CD4-positive, CD25-positive, alpha-beta regulatory T cell (primary cell): ENCODE results near the gene PIK3AP1. TPM values are rescaled to one million over a fixed set of nuclear protein-coding genes. Genes with fewer than 3 reads are reported as not detected.
A peak's percentile ranks its signal among the peaks of the same experiment; 100 is the strongest.

Experiments used
- ATAC-seq, 2 donors: fragments of 150-1000 bp; cut with Tn5 transposase; one replicate each; pipeline ENCODE4 v1.10.0; 2021; ENCODE audit warnings: low read depth in 2 of 2, moderate number of reproducible peaks in 2 of 2, moderate library complexity in 1 of 2
- DNase-seq, 3 donors: peaks; one replicate each; pipeline versions ENCODE4 v3.0.0 to v3.0.0-alpha.2; 2012 to 2022; ENCODE audit warnings: mixed read lengths in 1 of 3
- H3K27ac ChIP-seq: one replicate; pipeline ENCODE4 v1.7.0; 2013; ENCODE audit warnings: mild to moderate bottlenecking, low read length; ENCODE audit not compliant: insufficient read depth, poor library complexity, severe bottlenecking
- H3K27me3 ChIP-seq: one replicate; pipeline ENCODE4 v1.7.0; 2013; ENCODE audit warnings: low read length; ENCODE audit not compliant: control insufficient read depth, insufficient read depth
- H3K36me3 ChIP-seq: one replicate; pipeline ENCODE4 v1.7.0; 2013; ENCODE audit warnings: mild to moderate bottlenecking, low read length, moderate library complexity; ENCODE audit not compliant: control insufficient read depth, insufficient read depth
- H3K4me1 ChIP-seq: 2 replicates; pipeline ENCODE4 v1.7.0; 2013; ENCODE audit warnings: mild to moderate bottlenecking, low read length; ENCODE audit not compliant: insufficient read depth, control insufficient read depth, poor library complexity, severe bottlenecking
- H3K4me3 ChIP-seq: one replicate; pipeline ENCODE4 v1.7.0; 2013; ENCODE audit warnings: low read depth, mild to moderate bottlenecking, low read length, moderate library complexity
- H3K9me3 ChIP-seq, 2 experiments: 1 replicate in 1 of 2; 2 replicates in 1 of 2; pipeline ENCODE4 v1.7.0; 2013; ENCODE audit warnings: low read length in 2 of 2, mild to moderate bottlenecking in 1 of 2, moderate library complexity in 1 of 2; ENCODE audit not compliant: control insufficient read depth in 2 of 2
- H3K27ac Mint-ChIP-seq, 3 donors: one replicate each; pipeline ENCODE4 v1.8.0; 2020 to 2022; ENCODE audit warnings: mild to moderate bottlenecking in 3 of 3, mixed read lengths in 3 of 3, moderate library complexity in 2 of 3
- H3K27me3 Mint-ChIP-seq: one replicate; pipeline ENCODE4 v1.8.0; 2022; ENCODE audit warnings: mild to moderate bottlenecking, mixed read lengths
- H3K36me3 Mint-ChIP-seq: one replicate; pipeline ENCODE4 v1.8.0; 2020; ENCODE audit warnings: mixed read lengths
- H3K4me1 Mint-ChIP-seq, 4 donors: one replicate each; pipeline ENCODE4 v1.8.0; 2020 to 2022; ENCODE audit warnings: mixed read lengths in 4 of 4, mild to moderate bottlenecking in 1 of 4
- H3K4me3 Mint-ChIP-seq, 4 donors: one replicate each; pipeline ENCODE4 v1.8.0; 2020 to 2022; ENCODE audit warnings: mild to moderate bottlenecking in 4 of 4, mixed read lengths in 4 of 4, moderate library complexity in 3 of 4
- H3K9me3 Mint-ChIP-seq, 7 donors: one replicate each; pipeline ENCODE4 v1.8.0; 2020 to 2022; ENCODE audit warnings: mixed read lengths in 7 of 7, mild to moderate bottlenecking in 3 of 7, moderate library complexity in 2 of 7
- polyA plus RNA-seq, 4 donors: library from polyadenylated mRNA; unstranded; fragments of 300-500 nt; fragmentation: Illumina TruSeq; gene quantifications; one replicate each; pipeline ENCODE4 v1.2.3, GENCODE V29; 2021
- total RNA-seq: library from RNA; stranded (reverse); gene quantifications from one replicate; pipeline ENCODE4 v1.2.3, GENCODE V29; 2022

Gene PIK3AP1
- total and polyA plus RNA-seq, 5 donors from 2014 or later = 0.92 to 3.5 (median 1.7) TPM

- Mint-ChIP-seq H3K9me3 (peaks cover 0 to 2% (median 0%) of the 10 kb centered on the region in 7 donors), H3K4me3 (peak overlapping the region in 3 of 4 donors; percentile 11 to 89 (median 51)), H3K27ac (peak overlapping the region in 2 of 3 donors; percentile 20 to 44), H3K27me3 (no peaks in the 10 kb centered on the region), H3K36me3 (no peaks in the 10 kb centered on the region), H3K4me1 (peaks cover 10 to 28% (median 17%) of the 10 kb centered on the region in 4 donors)
- Histone ChIP-seq H3K27ac (no peak overlapping the region), H3K9me3 (no peaks in the 10 kb centered on the region), H3K4me3 (no peak overlapping the region), H3K4me1 (peaks cover 15% of the 10 kb centered on the region), H3K36me3 (no peaks in the 10 kb centered on the region), H3K27me3 (no peaks in the 10 kb centered on the region)
- DNase-seq (no peak), ATAC-seq (no peak)
Observed at GRCh38 chr10:96718304-96718990, 1.9 kb downstream of the PIK3AP1 start.

GRCh38 chr10:96716390-96716789 lies 3.9 kb downstream of the PIK3AP1 start:
- Histone ChIP-seq H3K36me3 (no peaks in the 10 kb centered on the region), H3K4me1 (peaks cover 14% of the 10 kb centered on the region), H3K9me3 (no peaks in the 10 kb centered on the region), H3K27me3 (no peaks in the 10 kb centered on the region), H3K4me3 (no peak overlapping the region), H3K27ac (no peak overlapping the region)
- Mint-ChIP-seq H3K36me3 (no peaks in the 10 kb centered on the region), H3K4me3 (peak overlapping the region in 2 of 4 donors; percentile 11 to 34), H3K27ac (peak overlapping the region in 1 of 3 donors; percentile 52), H3K9me3 (no peaks in the 10 kb centered on the region), H3K4me1 (peaks cover 10 to 22% (median 16%) of the 10 kb centered on the region in 4 donors), H3K27me3 (no peaks in the 10 kb centered on the region)
- ATAC-seq (no peak), DNase-seq (no peak)

GRCh38 chr10:96714746-96715255 lies 5.5 kb downstream of the PIK3AP1 start:
- DNase-seq = no peak
- no peaks in the 10 kb centered on the region for H3K9me3 Mint-ChIP-seq
- Histone ChIP-seq H3K9me3 (no peaks in the 10 kb centered on the region), H3K4me1 (peaks cover 2% of the 10 kb centered on the region), H3K4me3 (no peak overlapping the region), H3K27ac (no peak overlapping the region), H3K27me3 (no peaks in the 10 kb centered on the region), H3K36me3 (no peaks in the 10 kb centered on the region)
- H3K27ac Mint-ChIP-seq = no peak overlapping the region
- peaks cover 5 to 13% (median 8%) of the 10 kb centered on the region in 4 donors for H3K4me1 Mint-ChIP-seq
- no peaks in the 10 kb centered on the region for H3K27me3 Mint-ChIP-seq
- ATAC-seq = no peak
- H3K36me3 Mint-ChIP-seq = no peaks in the 10 kb centered on the region
- no peak overlapping the region for H3K4me3 Mint-ChIP-seq

- no peaks in the 10 kb centered on the region for H3K9me3 ChIP-seq
Observed at GRCh38 chr10:96714031-96714590, 6.2 kb downstream of the PIK3AP1 start.

GRCh38 chr10:96712662-96713271 lies 7.5 kb downstream of the PIK3AP1 start:
- Histone ChIP-seq H3K27me3 (no peaks in the 10 kb centered on the region), H3K4me3 (no peak overlapping the region), H3K4me1 (no peaks in the 10 kb centered on the region), H3K9me3 (no peaks in the 10 kb centered on the region), H3K36me3 (no peaks in the 10 kb centered on the region), H3K27ac (no peak overlapping the region)
- Mint-ChIP-seq H3K4me1 (peaks cover 0 to 6% (median 4%) of the 10 kb centered on the region in 4 donors), H3K27me3 (no peaks in the 10 kb centered on the region), H3K9me3 (no peaks in the 10 kb centered on the region), H3K27ac (peak overlapping the region in 1 of 3 donors; percentile 78), H3K4me3 (no peak overlapping the region), H3K36me3 (no peaks in the 10 kb centered on the region)
- ATAC-seq = no peak
- no peak for DNase-seq

More at GRCh38 chr10:96714031-96714590, 6.2 kb downstream of the PIK3AP1 start:
- H3K4me1 ChIP-seq = no peaks in the 10 kb centered on the region
- H3K27me3 Mint-ChIP-seq = no peaks in the 10 kb centered on the region
- H3K27me3 ChIP-seq = no peaks in the 10 kb centered on the region
- H3K9me3 Mint-ChIP-seq = no peaks in the 10 kb centered on the region
- ATAC-seq = no peak
- no peaks in the 10 kb centered on the region for H3K36me3 ChIP-seq
- H3K4me1 Mint-ChIP-seq = peaks cover 2 to 8% (median 4%) of the 10 kb centered on the region in 4 donors
- H3K4me3 ChIP-seq = no peak overlapping the region
- no peaks in the 10 kb centered on the region for H3K36me3 Mint-ChIP-seq
- no peak overlapping the region for H3K27ac ChIP-seq
- no peak for DNase-seq
- H3K4me3 Mint-ChIP-seq = no peak overlapping the region
- peak overlapping the region in 1 of 3 donors; percentile 22 for H3K27ac Mint-ChIP-seq

- no peak for ATAC-seq
- no peak for DNase-seq
- Histone ChIP-seq H3K4me3 (no peak overlapping the region), H3K27ac (no peak overlapping the region), H3K27me3 (no peaks in the 10 kb centered on the region), H3K9me3 (no peaks in the 10 kb centered on the region), H3K4me1 (no peaks in the 10 kb centered on the region), H3K36me3 (no peaks in the 10 kb centered on the region)
- Mint-ChIP-seq H3K4me3 (no peak overlapping the region), H3K4me1 (no peaks in the 10 kb centered on the region), H3K9me3 (no peaks in the 10 kb centered on the region), H3K27ac (no peak overlapping the region), H3K27me3 (no peaks in the 10 kb centered on the region), H3K36me3 (no peaks in the 10 kb centered on the region)
Observed at GRCh38 chr10:96711048-96711728, 9.1 kb downstream of the PIK3AP1 start.

- no peaks in the 10 kb centered on the region for H3K27me3 ChIP-seq
- no peak for DNase-seq
- H3K9me3 ChIP-seq = no peaks in the 10 kb centered on the region
- no peaks in the 10 kb centered on the region for H3K27me3 Mint-ChIP-seq
- H3K4me3 Mint-ChIP-seq = no peak overlapping the region
- ATAC-seq = no peak
- H3K36me3 ChIP-seq = no peaks in the 10 kb centered on the region
- H3K4me3 ChIP-seq = no peak overlapping the region
- no peak overlapping the region for H3K27ac Mint-ChIP-seq
- H3K9me3 Mint-ChIP-seq = no peaks in the 10 kb centered on the region
- H3K27ac ChIP-seq = no peak overlapping the region
- H3K4me1 ChIP-seq = no peaks in the 10 kb centered on the region
- H3K4me1 Mint-ChIP-seq = no peaks in the 10 kb centered on the region
- no peaks in the 10 kb centered on the region for H3K36me3 Mint-ChIP-seq
Observed at GRCh38 chr10:96709525-96709924, 10.8 kb downstream of the PIK3AP1 start.
